GM12878 (cell line): Measurements from ENCODE around the gene ALG1L2. TPM values are rescaled to one million over a fixed set of nuclear protein-coding genes. Genes with fewer than 3 reads are reported as not detected.
"Not testable (repeated sequence)": the region's sequence is repeated elsewhere in the genome, so short reads cannot be mapped to it uniquely, and the experiment has no call there.

Experiments
- ATAC-seq: fragments of 200-7000 bp; cut with Tn5 transposase; 3 replicates; pipeline ENCODE4 v1.9.1; 2020; ENCODE audit warnings: mild to moderate bottlenecking, moderate library complexity
- BruUV-seq: library from RNA; stranded (reverse); fragments of 400-500 nt; replicated peaks from 2 replicates; lab custom pipeline; 2021; lab: Mats Ljungman, UMichigan
- CTCF ChIA-PET: fragments of 300-600 bp; sonication (Branson Sonifier 250); formaldehyde crosslinking; extraction: SDS; loops from one replicate; lab custom pipeline; 2021; ENCODE audit warnings: inconsistent platforms; lab: Yijun Ruan, JAX
- POLR2A ChIA-PET: fragments of 350-600 bp; formaldehyde crosslinking; extraction: SDS; loops from one replicate; lab custom pipeline; 2021; ENCODE audit warnings: inconsistent platforms; lab: Charles Lee
- RAD21 ChIA-PET: fragments of 300-600 bp; sonication (Branson Sonifier 250); formaldehyde crosslinking; loops from one replicate; lab custom pipeline; 2023; ENCODE audit warnings: antibody characterized with exemption; ENCODE audit not compliant: unreplicated experiment; lab: Charles Lee
- SMC1A ChIA-PET: fragments of 300-600 bp; sonication (Branson Sonifier 250); formaldehyde crosslinking; loops from one replicate; lab custom pipeline; 2023; ENCODE audit not compliant: unreplicated experiment, uncharacterized antibody; lab: Charles Lee
- DNase-seq: peaks from one replicate; pipeline ENCODE4 v3.0.0-alpha.2; 2011; ENCODE audit warnings: low read depth, low spot score
- FAIRE-seq: peaks from 3 replicates; lab custom pipeline; 2011; peaks lifted over from hg19 to GRCh38; lab: Jason Lieb, UNC
- H2AFZ ChIP-seq: 2 replicates; pipeline ENCODE4 v1.6.0; 2011; ENCODE audit warnings: low read depth, low read length, control low read depth; ENCODE audit not compliant: control insufficient read depth
- H3K27ac ChIP-seq: 2 replicates; pipeline ENCODE4 v1.5.1; 2011; ENCODE audit warnings: control low read depth; ENCODE audit not compliant: control insufficient read depth, insufficient read depth
- H3K27me3 ChIP-seq, 2 experiments: replicated peaks in 1 of 2; 2 replicates each; pipeline versions ENCODE4 v1.6.0 to v1.6.1; 2011; ENCODE audit warnings: low read length in 1 of 2; ENCODE audit not compliant: control insufficient read depth in 2 of 2, insufficient read depth in 2 of 2
- H3K36me3 ChIP-seq, 2 experiments: 2 replicates each; pipeline ENCODE4 v1.5.1; 2011; ENCODE audit warnings: low read length in 1 of 2; ENCODE audit not compliant: control insufficient read depth in 2 of 2, insufficient read depth in 2 of 2
- H3K4me1 ChIP-seq: 2 replicates; pipeline ENCODE4 v1.6.1; 2011; ENCODE audit warnings: mild to moderate bottlenecking, low read length, moderate library complexity, mixed read lengths; ENCODE audit not compliant: control insufficient read depth, insufficient read depth
- H3K4me2 ChIP-seq: 2 replicates; pipeline ENCODE4 v1.6.0; 2011; ENCODE audit warnings: control low read depth; ENCODE audit not compliant: control insufficient read depth, insufficient read depth
- H3K4me3 ChIP-seq: fragments of 200-600 bp; sonication (generic); 2 replicates; pipeline ENCODE4 v1.5.1; 2016
- H3K79me2 ChIP-seq: 2 replicates; pipeline ENCODE4 v1.6.0; 2011; ENCODE audit warnings: low read length; ENCODE audit not compliant: control insufficient read depth, insufficient read depth
- H3K9ac ChIP-seq: 2 replicates; pipeline ENCODE4 v1.8.0; 2011; ENCODE audit warnings: low read length, control low read depth, mixed read lengths; ENCODE audit not compliant: control insufficient read depth, insufficient read depth
- H3K9me3 ChIP-seq: replicated peaks from 3 replicates; pipeline ENCODE4 v1.5.1; 2011; ENCODE audit warnings: mild to moderate bottlenecking, low read length; ENCODE audit not compliant: control insufficient read depth, insufficient read depth
- H4K20me1 ChIP-seq: 2 replicates; pipeline ENCODE4 v1.6.0; 2011; ENCODE audit not compliant: control insufficient read depth, insufficient read depth
- HDAC6 ChIP-seq: fragments of 200-600 bp; sonication (generic); IDR thresholded peaks from one replicate; pipeline ENCODE4 v1.8.0; 2017; ENCODE audit warnings: antibody characterized with exemption; ENCODE audit not compliant: unreplicated experiment
- WGBS: methylation state at CpG from one replicate; pipeline ENCODE4 v1.1.6; 2016; ENCODE audit warnings: low lambda C conversion rate; ENCODE audit not compliant: insufficient replicate concordance, insufficient coverage; ENCODE audit errors: missing lambda C conversion rate; 5-methylcytosine and 5-hydroxymethylcytosine counted together
- in situ Hi-C: fragments of 300-500 bp; cut with MboI; formaldehyde crosslinking; loops from 9 replicates; pipeline ENCODE4 v1.14.3; 2018; ENCODE audit warnings: mixed read lengths
- intact Hi-C: fragments of 100-400 bp; cut with micrococcal nuclease; formaldehyde crosslinking; loops from one replicate; pipeline ENCODE4 v1.14.2; 2022; ENCODE audit not compliant: unreplicated experiment
- polyA plus RNA-seq, 11 experiments: library from polyadenylated mRNA; depleted of rRNA in 4 of 11; unstranded in 6 of 11; stranded (reverse) in 5 of 11; fragments of >200 nt; fragmentation: Nextera tagmentation in 4 of 11; fragmentation: Illumina TruSeq in 1 of 11; extraction: Ambion mirVana in 4 of 11; extraction: Trizol in 1 of 11; gene quantifications; 1 replicate in 1 of 11; 2 replicates in 10 of 11; pipeline versions ENCODE4 v1.2.1 to v1.2.3, GENCODE V29; 2011 to 2016; ENCODE audit warnings: inconsistent platforms in 2 of 11, missing spikeins in 2 of 11, low read depth in 1 of 11
- total RNA-seq, 4 experiments: library from RNA; depleted of rRNA in 3 of 4; stranded (reverse); fragments of >200 nt in 3 of 4; fragmentation: Illumina TruSeq in 1 of 4; extraction: Trizol in 1 of 4; gene quantifications; 2 replicates each; pipeline versions ENCODE4 v1.2.1 to v1.2.3, GENCODE V29; 2013 to 2021

The ALG1L2 gene
- total and polyA plus RNA-seq, 10 of the 15 experiments (the other 5 are each of a cell fraction or from before 2014, with no cell fraction given), result 0.09 to 0.31 (median 0.16) TPM; not detected in 6

DNA sequence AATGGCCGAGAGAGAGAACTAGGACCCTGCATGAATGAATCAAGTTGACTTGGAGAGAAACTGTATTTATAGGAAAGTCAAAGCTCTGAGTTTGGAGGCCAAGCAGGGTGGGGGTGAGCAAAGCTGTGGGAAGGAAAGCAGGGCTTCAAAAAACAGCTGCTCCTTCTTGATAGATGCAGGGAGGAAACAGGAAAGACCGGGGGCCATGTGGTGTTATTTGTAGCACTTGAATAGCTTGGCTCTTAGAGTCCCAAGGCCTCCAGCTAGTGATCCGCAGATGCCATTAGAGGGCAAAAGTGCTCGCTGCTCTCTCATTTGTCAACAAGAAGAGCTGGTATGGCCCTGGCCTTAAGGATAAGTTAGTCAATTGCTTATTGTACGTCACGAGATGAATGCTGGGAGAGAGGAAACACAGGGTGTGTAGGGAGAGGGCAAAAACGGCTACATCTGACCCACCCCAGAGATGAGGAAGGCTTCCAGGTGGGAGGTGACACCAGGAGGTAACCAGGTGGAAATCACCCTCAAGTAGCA, at the start of gene ALG1L2 (continued):
- TF ChIP-seq HDAC6, result no peak
- TF ChIP-seq, all 136 proteins: peak for 0

DNA sequence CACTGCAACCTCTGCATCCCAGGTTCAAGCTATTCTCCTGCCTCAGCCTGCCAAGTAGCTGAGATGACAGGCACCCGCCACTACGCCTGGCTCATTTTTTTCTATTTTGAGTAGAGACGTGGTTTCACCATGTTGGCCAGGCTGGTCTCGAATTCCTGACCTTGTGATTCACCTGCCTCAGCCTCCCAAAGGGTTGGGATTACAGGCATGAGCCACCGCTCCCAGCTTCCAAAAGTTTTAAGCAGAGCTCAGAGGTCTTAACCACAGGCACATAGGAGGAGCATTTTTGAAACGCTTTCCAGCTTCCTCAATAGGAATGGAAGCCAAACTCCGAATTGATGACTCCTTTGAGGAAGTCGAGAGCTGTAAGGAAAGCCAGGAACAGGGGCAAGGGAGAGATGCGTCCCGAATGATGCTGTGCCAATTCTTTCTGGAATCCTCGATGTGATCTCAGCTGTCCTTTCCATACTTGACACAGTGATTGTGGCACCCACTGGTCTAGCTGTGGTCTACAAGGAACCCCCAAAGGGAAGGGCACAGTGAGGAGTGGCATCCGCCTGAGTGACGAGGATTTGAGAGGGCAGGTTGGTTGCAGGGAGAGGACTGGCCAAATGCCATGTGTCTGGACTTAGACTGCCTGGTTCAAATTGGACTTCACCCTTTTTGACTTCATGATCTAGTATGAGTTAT, 44.4 kb upstream of the ALG1L2 start:
- POLR2A ChIA-PET, in situ Hi-C loops, DNase-seq, intact Hi-C loops, H3K27me3 ChIP-seq, BruUV-seq, ATAC-seq, H3K4me2 ChIP-seq, H3K36me3 ChIP-seq, H2AFZ ChIP-seq, SMC1A ChIA-PET, H3K9me3 ChIP-seq, H3K79me2 ChIP-seq, H3K4me3 ChIP-seq, FAIRE-seq, CTCF ChIA-PET, RAD21 ChIA-PET, H3K4me1 ChIP-seq, H3K9ac ChIP-seq, H3K27ac ChIP-seq, H4K20me1 ChIP-seq: not testable (repeated sequence)
- 39% methylated on average over 13 of the region's 13 CpGs for WGBS

DNA sequence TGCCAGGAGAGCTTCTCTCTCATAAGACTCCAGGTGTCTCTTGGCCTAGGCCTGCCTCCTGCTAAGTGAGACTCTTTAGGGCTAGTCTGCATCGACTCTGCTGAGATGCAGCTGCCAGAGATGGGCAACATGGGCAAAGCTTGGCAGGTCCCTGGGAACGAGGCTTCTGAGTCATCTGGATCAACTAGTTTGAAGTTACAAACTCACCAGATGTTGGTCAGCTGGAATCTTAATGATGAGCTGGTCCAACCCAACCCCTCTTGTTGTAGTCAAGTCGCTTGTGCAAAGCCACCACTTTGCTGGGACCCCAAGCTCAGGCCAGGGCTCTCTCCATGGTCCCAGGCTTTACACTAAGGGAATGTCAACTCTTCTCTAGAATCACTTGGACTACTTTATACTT, 38.9 kb upstream of the ALG1L2 start:
- RAD21 ChIA-PET, result interaction anchor here (1.5 kb wide), 1 partner anchor 50 kb away, joined by 4 read pairs; no protein-coding TSS in a partner anchor
- SMC1A ChIA-PET, in situ Hi-C loops: not testable (repeated sequence)

DNA sequence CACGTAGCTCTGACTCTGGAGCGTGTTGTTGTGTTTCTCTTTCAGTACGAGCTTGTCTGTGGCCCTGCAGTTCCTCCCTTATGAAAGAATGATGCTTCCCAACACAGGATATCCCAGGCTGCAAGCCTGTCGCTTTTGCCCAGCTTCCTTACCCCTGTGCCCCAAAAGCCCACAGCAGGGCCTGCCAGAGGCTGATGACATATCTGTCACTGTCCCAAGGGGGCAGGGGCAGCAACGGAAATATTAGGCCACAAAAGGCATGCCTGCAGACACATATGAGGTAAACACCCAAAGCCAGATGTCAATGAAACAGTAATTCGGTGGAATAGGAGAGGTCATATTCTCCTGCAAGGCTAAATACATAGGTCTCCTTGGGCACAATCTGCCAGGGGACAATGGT, 38.0 kb upstream of the ALG1L2 start:
- H3K36me3 ChIP-seq, in situ Hi-C loops, H3K27me3 ChIP-seq, H3K4me2 ChIP-seq, H3K9ac ChIP-seq, H4K20me1 ChIP-seq, H2AFZ ChIP-seq, BruUV-seq, POLR2A ChIA-PET, SMC1A ChIA-PET, DNase-seq, H3K9me3 ChIP-seq, H3K27ac ChIP-seq, H3K79me2 ChIP-seq, H3K4me1 ChIP-seq, CTCF ChIA-PET, intact Hi-C loops, H3K4me3 ChIP-seq, FAIRE-seq, ATAC-seq: not testable (repeated sequence)
- 17% methylated on average over 6 of the region's 6 CpGs for WGBS
- RAD21 ChIA-PET, result interaction anchor here (1.5 kb wide), 1 partner anchor 49 kb away, joined by 4 read pairs; no protein-coding TSS in a partner anchor

More for the DNA sequence above, 38.9 kb upstream of the ALG1L2 start:
- H3K9ac ChIP-seq, H4K20me1 ChIP-seq, H3K79me2 ChIP-seq, H3K36me3 ChIP-seq, FAIRE-seq, H2AFZ ChIP-seq, H3K4me1 ChIP-seq, ATAC-seq, DNase-seq, H3K27ac ChIP-seq, intact Hi-C loops, POLR2A ChIA-PET, BruUV-seq, H3K4me2 ChIP-seq, H3K27me3 ChIP-seq, H3K9me3 ChIP-seq, H3K4me3 ChIP-seq: not testable (repeated sequence)
- CTCF ChIA-PET, result interaction anchor here (0.7 kb wide), 1 partner anchor 55 kb away, joined by 3 read pairs; no protein-coding TSS in a partner anchor
- 39% methylated on average over 3 of the region's 3 CpGs for WGBS
